RPMI8226 (cell line): ENCODE results near the gene MTG1.
"Not testable (repeated sequence)": the region's sequence is repeated elsewhere in the genome, so short reads cannot be mapped to it uniquely, and the experiment has no call there.

Experiments used
- DNase-seq: peaks from one replicate; pipeline ENCODE4 v3.0.0-alpha.2; 2015

MTG1 gene

GRCh38 chr10:133454204-133454893 lies 60.4 kb downstream of the MTG1 start:
- no peak for DNase-seq

- DNase-seq, result no peak
These were observed 61.2 kb downstream of the MTG1 start for GRCh38 chr10:133455196-133455595.

DNA sequence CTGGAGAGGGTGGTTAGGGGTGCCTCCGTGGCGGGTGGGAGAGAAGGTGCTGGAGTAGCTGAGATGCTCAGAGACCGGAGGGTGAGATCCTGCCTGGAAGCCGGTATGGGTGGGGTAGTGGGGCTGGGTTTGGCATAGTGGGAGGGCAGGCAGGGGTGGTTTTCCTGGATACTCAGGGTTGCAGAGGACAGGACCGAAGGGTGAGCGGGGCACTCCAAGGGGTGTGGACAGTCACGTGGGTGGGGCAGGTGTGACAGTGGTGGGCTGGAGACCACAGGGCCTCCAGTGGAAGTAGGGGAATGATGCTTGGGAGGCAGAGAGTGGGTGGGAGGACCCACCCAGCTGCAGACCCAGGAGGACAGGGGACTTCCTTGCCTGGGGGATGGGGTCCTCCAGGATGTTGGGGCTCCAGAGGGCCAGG lies 61.7 kb downstream of the MTG1 start:
- DNase-seq, result no peak

DNA sequence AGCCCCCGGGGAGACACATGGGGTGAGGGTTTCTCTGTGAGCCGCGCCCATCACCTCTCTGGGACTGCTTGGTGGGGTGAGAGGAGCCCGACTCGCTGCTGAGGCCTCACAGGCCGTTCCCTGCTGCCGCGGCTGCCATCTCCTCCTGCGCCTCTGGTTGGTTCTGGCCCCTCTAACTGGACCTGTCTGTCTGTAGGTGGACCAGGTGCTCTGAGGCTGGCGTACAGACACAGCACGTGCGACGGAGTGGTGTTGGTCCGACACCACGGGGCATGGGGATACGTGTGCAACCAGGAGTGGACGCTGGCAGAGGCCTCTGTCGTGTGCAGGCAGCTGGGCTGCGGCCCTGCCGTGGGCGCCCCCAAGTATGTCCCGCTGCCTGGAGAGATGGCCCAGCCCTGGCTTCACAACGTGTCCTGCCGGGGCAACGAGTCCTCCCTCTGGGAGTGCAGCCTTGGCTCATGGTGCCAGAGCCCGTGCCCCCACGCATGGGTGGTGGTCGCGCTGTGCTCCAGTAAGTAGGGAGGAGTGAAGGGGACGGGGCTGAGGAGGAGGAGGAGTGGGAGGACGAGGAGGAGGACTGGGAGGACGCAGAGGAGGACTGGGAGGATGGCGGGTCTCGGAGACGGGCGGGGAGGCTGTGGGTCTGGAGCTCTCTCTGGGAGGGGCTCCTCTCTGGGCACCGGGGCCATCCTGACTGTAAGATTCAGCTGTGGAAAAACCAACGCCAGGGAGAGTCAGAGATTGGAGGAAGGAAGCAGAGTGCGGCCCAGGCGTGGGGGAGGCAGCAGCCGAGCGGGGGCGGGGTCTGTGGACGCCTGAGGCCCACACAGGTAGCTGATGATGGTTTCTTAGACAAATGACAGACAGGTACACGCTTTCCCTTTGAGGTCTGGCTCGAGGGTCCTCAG lies 62.3 kb downstream of the MTG1 start:
- DNase-seq, result no peak

- DNase-seq, result no peak
These were observed 63.3 kb downstream of the MTG1 start for GRCh38 chr10:133457100-133457841.

GRCh38 chr10:133458021-133458709 lies 64.2 kb downstream of the MTG1 start:
- DNase-seq, result no peak

DNA sequence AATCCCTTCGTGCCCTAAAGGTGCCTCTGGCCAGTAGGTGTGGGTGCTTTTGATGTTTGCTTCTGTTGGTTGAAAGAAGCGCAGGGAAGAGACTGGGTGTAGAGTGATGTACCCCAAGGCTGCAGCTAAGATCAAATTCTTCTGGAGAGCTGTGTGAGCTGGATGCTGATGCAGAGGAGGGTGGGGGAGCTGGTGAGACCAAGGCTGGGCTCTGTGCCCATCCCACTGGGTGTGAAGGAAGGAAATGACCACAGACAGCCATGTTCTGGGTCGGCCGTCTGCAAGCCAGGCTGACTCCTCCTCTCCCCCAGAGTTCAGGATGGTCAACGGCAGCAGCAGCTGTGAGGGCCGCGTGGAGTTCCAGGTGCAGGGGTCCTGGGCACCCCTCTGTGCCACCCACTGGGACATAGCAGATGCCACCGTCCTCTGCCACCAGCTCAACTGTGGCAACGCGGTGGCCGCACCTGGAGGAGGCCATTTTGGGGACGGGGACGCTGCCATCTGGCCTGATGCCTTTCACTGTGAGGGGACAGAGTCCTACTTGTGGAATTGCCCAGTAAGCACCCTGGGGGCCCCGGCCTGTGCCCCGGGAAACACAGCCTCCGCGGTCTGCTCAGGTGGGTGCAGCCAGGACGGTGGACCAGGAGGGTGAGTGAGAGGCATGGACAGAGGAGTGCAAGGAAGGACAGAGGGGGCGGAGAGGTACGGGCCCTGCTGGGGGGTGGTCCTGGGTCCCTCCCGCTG lies 64.9 kb downstream of the MTG1 start:
- no peak for DNase-seq

GRCh38 chr10:133459454-133460207 lies 65.7 kb downstream of the MTG1 start:
- no peak for DNase-seq

- DNase-seq, result no peak
These were observed 66.3 kb downstream of the MTG1 start for GRCh38 chr10:133460208-133460769.

DNA sequence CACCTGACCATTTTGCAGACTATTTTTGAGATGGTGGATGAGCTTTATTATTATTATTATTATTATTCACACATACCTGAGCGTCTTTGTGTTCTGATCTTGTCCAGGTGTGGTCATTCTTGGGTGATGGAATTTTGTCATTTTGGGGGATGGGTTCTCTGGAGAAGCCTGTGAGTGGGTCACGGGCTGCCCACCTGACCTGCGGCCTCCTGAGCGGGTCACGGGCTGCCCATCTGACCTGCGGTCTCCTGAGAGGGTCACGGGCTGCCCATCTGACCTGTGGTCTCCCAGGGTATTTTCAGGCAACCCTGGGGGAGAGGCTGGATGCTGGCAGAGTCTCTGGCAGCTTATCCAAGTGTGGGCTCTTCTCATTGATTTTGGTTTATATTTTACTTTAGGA lies 67.1 kb downstream of the MTG1 start:
- DNase-seq, result no peak

- DNase-seq, result no peak
These were observed 67.9 kb downstream of the MTG1 start for GRCh38 chr10:133461841-133462240.

GRCh38 chr10:133462512-133463305 lies 68.8 kb downstream of the MTG1 start:
- no peak for DNase-seq

DNA sequence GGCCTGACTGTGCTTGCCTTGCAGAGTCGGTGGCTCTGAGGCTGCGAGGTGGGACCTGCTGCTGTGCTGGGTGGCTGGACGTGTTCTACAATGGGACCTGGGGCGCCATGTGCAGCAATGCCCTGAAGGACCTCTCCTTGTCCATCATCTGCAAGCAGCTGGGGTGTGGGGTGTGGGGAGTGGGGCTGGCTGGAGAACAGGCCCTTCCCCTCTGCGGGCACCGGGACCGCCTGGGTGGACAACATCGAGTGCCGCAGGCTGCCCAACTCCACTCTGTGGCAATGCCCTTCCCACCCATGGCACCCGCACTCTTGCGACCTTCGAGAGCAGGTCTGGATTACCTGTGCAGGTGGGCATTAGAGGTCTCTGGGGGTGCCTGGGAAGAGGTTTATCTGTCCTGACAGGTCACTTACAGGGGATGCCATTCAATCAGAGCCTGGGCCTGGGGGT lies 70.7 kb downstream of the MTG1 start:
- no peak for DNase-seq

GRCh38 chr10:133465191-133465949 lies 71.4 kb downstream of the MTG1 start:
- DNase-seq, result no peak

- no peak for DNase-seq
These were observed 72.1 kb downstream of the MTG1 start for GRCh38 chr10:133465950-133466474.

DNA sequence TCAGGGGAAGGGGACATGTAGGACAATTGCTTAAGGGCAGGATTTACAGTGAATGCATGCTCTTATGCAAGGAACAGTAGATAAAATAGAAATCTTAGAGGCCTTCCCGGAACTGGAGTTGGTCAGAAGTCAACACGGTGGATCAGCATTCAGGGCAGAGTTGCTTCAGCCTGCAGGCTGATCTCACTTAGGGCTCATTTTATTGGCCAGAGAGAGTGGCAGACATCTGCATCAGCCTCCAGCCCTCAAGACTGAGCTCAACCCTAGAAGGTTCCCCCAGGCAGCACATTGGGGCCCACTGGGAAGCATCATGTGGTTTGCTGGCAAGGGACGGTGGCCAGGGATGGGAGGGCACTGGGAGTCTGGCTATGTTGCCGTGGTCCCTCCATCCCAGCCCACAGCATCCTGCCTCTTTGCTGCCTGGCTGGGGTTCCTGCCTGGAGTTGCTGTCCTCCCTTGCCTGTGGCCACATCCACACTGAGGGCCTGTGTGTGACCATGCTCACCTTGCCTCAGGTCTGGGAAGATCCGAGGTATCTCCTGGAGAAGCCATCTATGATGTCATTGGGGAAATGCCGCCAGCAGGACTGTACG lies 72.8 kb downstream of the MTG1 start:
- DNase-seq, result no peak

DNA sequence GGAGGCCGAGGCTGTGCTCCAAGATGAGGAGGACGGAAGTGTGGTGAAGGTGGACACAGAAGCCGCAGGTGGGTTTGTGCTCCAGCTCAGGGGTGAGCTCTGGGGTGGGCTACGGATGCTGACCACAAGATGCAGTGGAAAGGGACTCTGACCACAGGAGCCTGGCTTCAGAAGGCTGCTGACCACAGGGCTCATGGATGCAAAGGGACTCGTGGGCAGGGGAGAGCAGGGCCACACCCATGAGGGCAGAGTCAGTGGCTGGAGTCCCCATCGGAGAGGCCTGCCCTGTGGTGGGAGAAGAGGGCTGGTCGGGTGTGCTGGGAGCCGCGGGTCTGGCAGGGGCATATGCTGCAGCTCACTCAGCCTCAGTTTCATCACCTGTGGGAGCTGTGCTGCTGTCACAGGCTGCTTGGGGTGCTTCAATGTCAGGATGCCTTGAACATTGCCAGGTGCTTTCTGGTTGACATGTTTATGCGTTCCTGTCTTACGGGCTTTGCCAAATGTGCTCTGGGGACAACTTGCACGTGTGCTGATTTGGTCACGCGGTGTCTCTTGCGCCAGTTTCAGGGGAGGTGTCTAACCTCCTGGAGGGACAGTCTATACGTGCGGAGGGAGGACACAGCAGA lies 73.4 kb downstream of the MTG1 start:
- DNase-seq, result no peak

DNA sequence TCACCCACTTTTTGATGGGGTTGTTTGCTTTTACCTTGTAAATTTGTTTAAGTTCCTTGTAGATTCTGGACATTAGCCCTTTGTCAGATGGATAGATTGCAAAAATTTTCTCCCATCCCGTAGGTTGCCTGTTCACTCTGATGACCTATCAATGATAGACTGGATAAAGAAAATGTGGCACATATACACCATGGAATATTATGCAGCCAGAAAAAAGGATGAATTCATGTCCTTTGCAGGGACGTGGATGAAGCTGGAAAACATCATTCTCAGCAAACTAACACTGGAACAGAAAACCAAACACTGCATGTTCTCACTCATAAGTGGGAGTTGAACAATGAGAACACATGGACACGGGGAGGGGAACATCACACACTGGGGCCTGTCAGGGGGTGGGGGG lies 75.2 kb downstream of the MTG1 start:
- DNase-seq, result not testable (repeated sequence)
